ENCODE results near the gene CYP8B1. TPM values are rescaled to one million over a fixed set of nuclear protein-coding genes. Genes with fewer than 3 reads are reported as not detected.

Gene CYP8B1
- total and polyA plus RNA-seq, 3 donors from 2014 or later, result not detected

DNA sequence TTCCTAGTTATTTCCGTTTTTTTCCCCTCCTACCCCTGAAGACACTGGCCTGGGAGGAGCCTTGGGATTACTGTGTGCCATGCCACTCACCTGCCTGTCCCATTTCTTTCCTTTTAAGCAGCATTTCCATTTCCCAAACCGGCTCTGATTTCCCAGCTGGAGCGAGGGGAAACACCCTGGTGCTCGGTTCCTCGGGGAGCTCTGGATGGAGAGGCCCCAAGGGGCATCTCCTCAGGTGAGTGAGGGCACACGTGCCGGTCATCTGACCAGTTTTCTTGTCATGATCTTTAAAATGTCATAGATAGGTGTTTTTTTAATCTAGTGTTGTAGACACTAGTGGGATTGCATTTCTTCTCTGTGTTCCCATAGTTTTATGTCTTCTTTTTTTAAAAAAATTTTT, 33.0 kb upstream of the CYP8B1 start:
- H3K4me1 ChIP-seq, result peaks cover 11% of the 10 kb centered on the region
- WGBS, 2 donors, result 93 to 94% methylated on average over 7 of the region's 7 CpGs
- TF ChIP-seq POLR2A (IDR thresholded peaks at IDR 0.05) (no peak), CTCF (IDR thresholded peaks at IDR 0.05) (no peak)
- H3K4me3 ChIP-seq, result no peak overlapping the region
- H3K9me3 ChIP-seq, result no peaks in the 10 kb centered on the region
- intact Hi-C loops (cut with DNase I; ENCODE audit: low total_unique reads), result no loop called here
- H3K27me3 ChIP-seq, result no peaks in the 10 kb centered on the region
- no peaks in the 10 kb centered on the region for H3K36me3 ChIP-seq (ENCODE audit: low read depth, missing control alignments)
- no peak overlapping the region for H3K27ac ChIP-seq
- DNase-seq, result no peak

- Histone ChIP-seq H3K9me3 (no peaks in the 10 kb centered on the region), H3K4me1 (peaks cover 11% of the 10 kb centered on the region), H3K27ac (no peak overlapping the region), H3K27me3 (no peaks in the 10 kb centered on the region), H3K4me3 (peak overlapping the region; percentile 68 to 80), H3K36me3 (ENCODE audit: low read depth, missing control alignments) (no peaks in the 10 kb centered on the region)
- 56 to 57% methylated on average over 4 of the region's 4 CpGs for WGBS, 2 donors
- no peak for TF ChIP-seq POLR2A (IDR thresholded peaks at IDR 0.05)
- no peak for TF ChIP-seq CTCF (IDR thresholded peaks at IDR 0.05)
- peak; percentile 15 for DNase-seq
- intact Hi-C loops (cut with DNase I; ENCODE audit: low total_unique reads), result no loop called here
Measured at GRCh38 chr3:42906848-42907183, 31.1 kb upstream of the CYP8B1 start.

DNA sequence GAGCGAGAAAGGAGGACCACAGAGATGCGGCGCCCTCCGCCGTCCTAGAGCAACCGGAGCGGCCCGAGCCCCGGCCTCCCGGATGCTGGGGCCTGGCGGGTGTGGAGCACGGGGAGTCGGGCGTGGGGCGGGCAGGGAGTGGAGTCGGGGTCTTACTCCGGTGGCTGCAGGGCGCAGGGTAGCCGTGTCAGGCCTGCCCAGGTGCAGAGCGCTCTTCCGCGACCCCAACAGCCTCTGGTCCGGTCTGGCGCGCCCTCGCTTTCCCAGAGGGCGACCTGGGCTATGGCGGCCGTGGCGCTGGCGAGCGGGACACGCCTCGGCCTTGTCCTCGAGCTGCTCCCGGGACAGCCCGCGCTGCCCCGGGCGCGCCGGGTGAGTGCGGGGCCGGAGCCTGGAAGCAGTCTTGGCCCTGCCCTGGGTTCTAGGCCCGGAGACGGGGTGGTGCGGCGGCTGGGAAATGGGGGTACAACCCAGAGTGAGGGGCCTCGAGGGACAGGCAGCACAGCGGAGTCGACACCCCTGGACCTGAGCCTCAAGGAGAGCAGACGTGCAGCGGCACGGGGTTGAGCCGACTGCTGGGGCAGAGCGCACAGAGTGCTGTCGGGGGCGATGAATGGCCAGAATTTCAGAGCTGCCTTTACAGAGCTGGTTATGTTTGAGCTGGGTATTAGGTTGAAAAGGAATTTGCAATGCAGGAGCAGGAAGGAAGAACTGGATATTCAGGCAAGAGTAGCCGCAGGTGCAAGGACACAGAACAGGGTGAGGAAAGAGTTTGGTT, 30.6 kb upstream of the CYP8B1 start, which contains the start of gene ZNF662:
ZNF662 (plus strand) TSS at position 73 of the 778 bp plus-strand sequence. CDS start 1,973 bp downstream, outside the sequence.
- no peak for TF ChIP-seq CTCF (IDR thresholded peaks at IDR 0.05)
- no peak for TF ChIP-seq POLR2A (IDR thresholded peaks at IDR 0.05)
- H3K4me1 ChIP-seq, result peaks cover 11% of the 10 kb centered on the region

DNA sequence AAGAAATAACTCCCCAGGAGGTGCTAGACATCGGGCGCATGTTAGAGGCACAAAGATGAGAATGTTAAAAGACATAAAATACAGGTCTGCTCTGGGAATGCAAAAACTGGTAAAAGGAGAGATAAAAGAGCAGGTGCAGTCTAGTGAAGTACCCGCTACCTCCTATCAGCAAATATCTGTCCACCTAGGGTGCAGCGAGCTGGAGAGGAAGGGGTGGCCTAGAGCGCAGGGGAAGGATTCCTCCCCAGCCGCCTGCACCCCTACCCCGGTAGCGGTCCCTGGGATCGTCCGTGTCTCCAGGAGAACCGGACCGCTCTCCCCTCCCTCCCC, 30.0 kb upstream of the CYP8B1 start:
- Histone ChIP-seq H3K4me3 (peak overlapping the region; percentile 68 to 80), H3K4me1 (peaks cover 11% of the 10 kb centered on the region), H3K27ac (peak overlapping the region; percentile 12 to 79), H3K36me3 (ENCODE audit: low read depth, missing control alignments) (no peaks in the 10 kb centered on the region), H3K27me3 (no peaks in the 10 kb centered on the region), H3K9me3 (no peaks in the 10 kb centered on the region)
- WGBS, 2 donors, result 6% methylated on average over 6 to 12 of the region's 12 CpGs
- DNase-seq, result no peak
- TF ChIP-seq CTCF (IDR thresholded peaks at IDR 0.05), result no peak
- TF ChIP-seq POLR2A (IDR thresholded peaks at IDR 0.05), result no peak
- intact Hi-C loops (cut with DNase I; ENCODE audit: low total_unique reads), result no loop called here

More for the DNA sequence above, 30.6 kb upstream of the CYP8B1 start, which contains the start of gene ZNF662:
- intact Hi-C loops (cut with DNase I; ENCODE audit: low total_unique reads), result no loop called here
- no peaks in the 10 kb centered on the region for H3K36me3 ChIP-seq (ENCODE audit: low read depth, missing control alignments)
- peak within 1 kb of the TSS; percentile 12 to 79 for H3K27ac ChIP-seq
- no peaks in the 10 kb centered on the region for H3K27me3 ChIP-seq
- peak within 1 kb of the TSS; percentile 68 to 80 for H3K4me3 ChIP-seq
- 1 to 4% methylated on average over 9 to 56 of the region's 59 CpGs for WGBS, 2 donors
- peak; percentile 73 for DNase-seq
- no peaks in the 10 kb centered on the region for H3K9me3 ChIP-seq

DNA sequence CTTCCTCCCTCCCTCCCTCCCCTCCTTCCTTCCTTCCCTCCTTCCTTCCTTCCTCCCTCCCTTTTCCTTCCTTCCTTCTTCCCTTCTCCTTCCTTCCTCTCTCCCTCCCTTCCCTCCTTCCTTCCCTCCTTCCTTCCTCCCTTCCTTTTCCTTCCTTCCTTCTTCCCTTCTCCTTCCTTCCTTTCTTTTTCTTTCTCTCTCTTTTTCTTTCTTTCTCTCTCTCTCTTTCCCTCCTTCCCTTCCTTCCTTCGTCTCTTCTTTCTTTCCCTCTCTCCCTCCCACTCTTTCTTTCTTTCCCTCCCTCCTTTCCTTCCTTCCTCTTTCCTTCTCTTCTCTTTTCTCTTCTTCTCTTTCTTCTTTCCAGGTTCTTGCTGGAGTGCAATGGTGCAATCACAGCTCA, 28.4 kb upstream of the CYP8B1 start:
- Histone ChIP-seq H3K27ac (no peak overlapping the region), H3K36me3 (ENCODE audit: low read depth, missing control alignments) (no peaks in the 10 kb centered on the region), H3K4me3 (no peak overlapping the region), H3K4me1 (peaks cover 11% of the 10 kb centered on the region), H3K27me3 (no peaks in the 10 kb centered on the region), H3K9me3 (no peaks in the 10 kb centered on the region)
- no peak for TF ChIP-seq CTCF (IDR thresholded peaks at IDR 0.05)
- no peak for TF ChIP-seq POLR2A (IDR thresholded peaks at IDR 0.05)
- 88 to 100% methylated on average over 1 of the region's 1 CpG for WGBS, 2 donors
- intact Hi-C loops (cut with DNase I; ENCODE audit: low total_unique reads), result no loop called here
- DNase-seq, result no peak
